GM21723 (cell line): ENCODE results near the gene NTRK2.
"Not testable (repeated sequence)": the region's sequence is repeated elsewhere in the genome, so short reads cannot be mapped to it uniquely, and the experiment has no call there.

Source experiments
- ATAC-seq: cut with Tn5 transposase; IDR thresholded peaks from one replicate; pipeline ENCODE4 v1.9.1; 2021; ENCODE audit warnings: mild to moderate bottlenecking, moderate library complexity; ENCODE audit not compliant: unreplicated experiment

NTRK2 gene

GRCh38 chr9:84875193-84875592 is 205.7 kb downstream of the NTRK2 start:
- ATAC-seq: no peak

GRCh38 chr9:84879631-84880030 is 210.1 kb downstream of the NTRK2 start:
- no peak for ATAC-seq

- ATAC-seq: no peak
These were observed 211.3 kb downstream of the NTRK2 start for GRCh38 chr9:84880835-84881234.

- ATAC-seq: no peak
These were observed 217.3 kb downstream of the NTRK2 start for GRCh38 chr9:84886866-84887265.

GRCh38 chr9:84891924-84892323 is 222.4 kb downstream of the NTRK2 start:
- ATAC-seq: no peak

GRCh38 chr9:84893419-84894128 is 224.0 kb downstream of the NTRK2 start:
- ATAC-seq: no peak

GRCh38 chr9:84894859-84895258 is 225.3 kb downstream of the NTRK2 start:
- ATAC-seq: no peak

- ATAC-seq: no peak
These were observed 228.0 kb downstream of the NTRK2 start for GRCh38 chr9:84897362-84898094.

- no peak for ATAC-seq
These were observed 228.7 kb downstream of the NTRK2 start for GRCh38 chr9:84898188-84898587.

GRCh38 chr9:84898618-84899017 is 229.1 kb downstream of the NTRK2 start:
- ATAC-seq: not testable (repeated sequence)

GRCh38 chr9:84899326-84899725 is 229.8 kb downstream of the NTRK2 start:
- no peak for ATAC-seq

- ATAC-seq: no peak
These were observed 230.9 kb downstream of the NTRK2 start for GRCh38 chr9:84900421-84900820.

- no peak for ATAC-seq
These were observed 234.4 kb downstream of the NTRK2 start for GRCh38 chr9:84903963-84904362.

GRCh38 chr9:84916769-84917168 is 247.2 kb downstream of the NTRK2 start:
- ATAC-seq: no peak

- ATAC-seq: no peak
These were observed 248.0 kb downstream of the NTRK2 start for GRCh38 chr9:84917366-84918070.

- no peak for ATAC-seq
These were observed 249.9 kb downstream of the NTRK2 start for GRCh38 chr9:84919440-84919839.

- no peak for ATAC-seq
These were observed 251.6 kb downstream of the NTRK2 start for GRCh38 chr9:84921175-84921574.

- ATAC-seq: no peak
These were observed 252.5 kb downstream of the NTRK2 start for GRCh38 chr9:84922051-84922450.

- ATAC-seq: no peak
These were observed 254.7 kb downstream of the NTRK2 start for GRCh38 chr9:84924266-84924665.

GRCh38 chr9:84925225-84925872 is 255.8 kb downstream of the NTRK2 start:
- no peak for ATAC-seq

GRCh38 chr9:84926793-84927192 is 257.3 kb downstream of the NTRK2 start:
- ATAC-seq: no peak
